ENCODE measurements around the gene DUT. TPM values are rescaled to one million over a fixed set of nuclear protein-coding genes. Genes with fewer than 3 reads are reported as not detected.
A peak's percentile ranks its signal among the peaks of the same experiment; 100 is the strongest.

Gene DUT
- total RNA-seq, 4 donors from 2014 or later = 50.3 to 131 (median 81.9) TPM

GRCh38 chr15:48374472-48374871, 43.2 kb downstream of the DUT start:
- TF ChIP-seq, protein P1, sequence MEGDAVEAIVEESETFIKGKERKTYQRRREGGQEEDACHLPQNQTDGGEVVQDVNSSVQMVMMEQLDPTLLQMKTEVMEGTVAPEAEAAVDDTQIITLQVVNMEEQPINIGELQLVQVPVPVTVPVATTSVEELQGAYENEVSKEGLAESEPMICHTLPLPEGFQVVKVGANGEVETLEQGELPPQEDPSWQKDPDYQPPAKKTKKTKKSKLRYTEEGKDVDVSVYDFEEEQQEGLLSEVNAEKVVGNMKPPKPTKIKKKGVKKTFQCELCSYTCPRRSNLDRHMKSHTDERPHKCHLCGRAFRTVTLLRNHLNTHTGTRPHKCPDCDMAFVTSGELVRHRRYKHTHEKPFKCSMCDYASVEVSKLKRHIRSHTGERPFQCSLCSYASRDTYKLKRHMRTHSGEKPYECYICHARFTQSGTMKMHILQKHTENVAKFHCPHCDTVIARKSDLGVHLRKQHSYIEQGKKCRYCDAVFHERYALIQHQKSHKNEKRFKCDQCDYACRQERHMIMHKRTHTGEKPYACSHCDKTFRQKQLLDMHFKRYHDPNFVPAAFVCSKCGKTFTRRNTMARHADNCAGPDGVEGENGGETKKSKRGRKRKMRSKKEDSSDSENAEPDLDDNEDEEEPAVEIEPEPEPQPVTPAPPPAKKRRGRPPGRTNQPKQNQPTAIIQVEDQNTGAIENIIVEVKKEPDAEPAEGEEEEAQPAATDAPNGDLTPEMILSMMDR (IDR thresholded peaks at IDR 0.05) = no peak
- ATAC-seq (ENCODE audit: low FRiP score) = no peak
- no peak for DNase-seq (ENCODE audit: low spot score)

GRCh38 chr15:48375767-48376166, 44.5 kb downstream of the DUT start:
- DNase-seq (ENCODE audit: low spot score) (no peak), ATAC-seq (ENCODE audit: low FRiP score) (no peak)
- TF ChIP-seq, protein P1 (IDR thresholded peaks at IDR 0.05) = no peak

- ATAC-seq (ENCODE audit: low FRiP score) = no peak
- TF ChIP-seq, protein P1 (IDR thresholded peaks at IDR 0.05) = no peak
- no peak for DNase-seq (ENCODE audit: low spot score)
Measured at GRCh38 chr15:48380198-48380597, 49.0 kb downstream of the DUT start.

DNA sequence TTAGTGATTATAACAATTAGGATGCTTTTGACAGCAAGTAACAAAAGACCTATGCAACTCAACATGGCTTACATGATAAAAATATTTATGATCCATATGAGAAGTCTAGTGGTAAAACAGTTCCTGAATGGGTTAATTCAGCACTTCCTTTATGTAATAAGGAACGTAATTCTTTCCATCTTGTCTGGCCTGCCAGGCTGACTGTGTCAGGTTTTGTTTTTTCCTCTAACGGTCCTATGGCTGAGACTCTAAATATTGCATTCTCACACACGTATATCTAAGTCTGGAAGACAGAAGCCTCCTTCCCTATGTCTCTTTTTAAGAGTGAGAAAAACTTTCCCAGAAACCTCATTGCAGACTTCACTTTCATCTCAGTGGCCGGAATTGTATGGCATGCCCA, 50.6 kb downstream of the DUT start:
- no peak for ATAC-seq (ENCODE audit: low FRiP score)
- no peak for DNase-seq (ENCODE audit: low spot score)
- TF ChIP-seq, protein P1 (IDR thresholded peaks at IDR 0.05) = no peak

GRCh38 chr15:48383031-48383430, 51.8 kb downstream of the DUT start:
- TF ChIP-seq, protein P1 (IDR thresholded peaks at IDR 0.05) = no peak
- DNase-seq (ENCODE audit: low spot score) (no peak), ATAC-seq (ENCODE audit: low FRiP score) (no peak)

GRCh38 chr15:48384616-48385015, 53.4 kb downstream of the DUT start:
- no peak for ATAC-seq (ENCODE audit: low FRiP score)
- TF ChIP-seq, protein P1 (IDR thresholded peaks at IDR 0.05) = no peak
- no peak for DNase-seq (ENCODE audit: low spot score)

- peak; percentile 60 for ATAC-seq (ENCODE audit: low FRiP score)
- TF ChIP-seq, protein P1 (IDR thresholded peaks at IDR 0.05) = no peak
- no peak for DNase-seq (ENCODE audit: low spot score)
Measured at GRCh38 chr15:48385031-48385830, 54.0 kb downstream of the DUT start.
